Mesodermal cell (in vitro differentiated cells): Measurements from ENCODE around the gene DUT.

Experiments used
- H3K27ac ChIP-seq: 2 replicates; pipeline ENCODE4 v1.7.0; 2013; ENCODE audit warnings: mild to moderate bottlenecking, low read depth, low read length, moderate library complexity; ENCODE audit not compliant: severe bottlenecking
- H3K36me3 ChIP-seq: 2 replicates; pipeline ENCODE4 v1.7.1; 2013; ENCODE audit warnings: mild to moderate bottlenecking, low read length, moderate library complexity; ENCODE audit not compliant: control insufficient read depth, insufficient read depth
- H3K4me1 ChIP-seq: one replicate; pipeline ENCODE4 v1.7.1; 2013; ENCODE audit warnings: mild to moderate bottlenecking, low read length; ENCODE audit not compliant: insufficient read depth, control insufficient read depth, poor library complexity, severe bottlenecking
- H3K4me3 ChIP-seq: 2 replicates; pipeline ENCODE4 v1.7.0; 2013; ENCODE audit warnings: low read length, control low read depth, mild to moderate bottlenecking; ENCODE audit not compliant: insufficient read depth, poor library complexity, severe bottlenecking; ENCODE audit errors: extremely low read depth
- H3K9me3 ChIP-seq: 2 replicates; pipeline ENCODE4 v1.7.1; 2013; ENCODE audit warnings: mild to moderate bottlenecking, low read length, moderate library complexity; ENCODE audit not compliant: control insufficient read depth
- WGBS, 2 experiments: methylation state at CpG; one replicate each; pipeline ENCODE4 v1.1.5; 2013; ENCODE audit warnings: missing lambda C conversion rate in 2 of 2; ENCODE audit not compliant: insufficient coverage in 2 of 2; 5-methylcytosine and 5-hydroxymethylcytosine counted together

DUT gene

DNA sequence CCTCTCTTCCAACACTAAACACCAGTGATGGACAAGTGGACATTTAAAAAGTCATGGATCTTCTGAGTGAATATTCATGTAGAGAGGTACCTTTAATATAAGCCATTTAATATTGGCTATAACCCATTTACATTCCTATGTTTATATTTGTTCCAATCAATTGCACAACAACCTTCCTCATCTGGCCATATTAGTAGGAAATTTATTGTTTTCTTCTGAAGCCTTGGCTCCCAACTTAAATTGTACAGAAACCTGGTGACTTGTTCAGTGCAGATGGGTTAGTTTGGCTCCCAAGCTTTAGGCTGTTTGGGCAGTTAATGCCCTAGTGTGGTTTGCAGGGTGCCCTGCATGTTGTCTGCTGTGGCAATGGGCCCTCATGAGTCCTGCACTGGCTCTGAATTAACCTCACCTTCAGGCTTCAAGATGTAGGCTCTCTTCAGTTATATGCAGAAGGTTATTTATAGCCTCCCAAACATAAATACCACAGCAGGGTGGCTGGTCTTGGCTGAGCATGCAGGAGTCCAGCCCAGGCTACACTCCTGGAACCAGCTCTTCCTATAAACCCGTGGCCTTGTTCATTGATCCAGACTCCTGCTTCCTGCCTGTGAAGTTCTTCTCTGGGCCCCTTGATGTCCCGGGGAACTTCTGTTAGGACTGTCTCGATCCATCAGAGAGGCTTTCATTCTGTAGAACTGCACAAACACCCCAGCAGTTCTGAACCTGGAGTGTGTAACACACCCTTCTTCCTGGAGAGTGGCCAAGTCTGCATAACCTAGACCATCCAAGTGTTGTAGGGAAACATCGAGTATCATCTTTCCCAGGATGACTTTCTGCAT, 57.0 kb downstream of the DUT start:
- Histone ChIP-seq H3K36me3 (no peaks in the 10 kb centered on the region), H3K9me3 (no peaks in the 10 kb centered on the region), H3K4me1 (peaks cover 13% of the 10 kb centered on the region), H3K27ac (no peak overlapping the region), H3K4me3 (no peak overlapping the region)
- WGBS, 2 experiments, result 88 to 91% methylated on average over 3 to 4 of the region's 4 CpGs

DNA sequence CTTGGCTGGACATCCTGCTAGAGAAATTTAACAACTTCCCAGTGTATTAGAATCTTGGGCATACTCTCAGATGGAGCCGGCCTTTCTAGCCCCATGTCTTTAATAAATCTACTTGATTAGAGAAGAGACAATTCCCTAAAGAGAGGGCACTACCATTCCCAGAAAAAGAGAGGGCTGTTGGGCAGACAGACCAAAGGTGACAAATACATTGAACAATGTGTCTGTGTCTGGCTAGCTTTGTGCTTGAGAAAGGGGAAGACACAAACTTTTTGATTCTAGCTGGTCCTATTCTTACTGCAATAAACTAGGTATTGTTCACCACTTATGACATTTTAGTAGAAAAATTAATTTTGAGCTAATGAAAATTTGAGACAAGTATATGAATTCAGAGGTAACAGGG, 57.7 kb downstream of the DUT start:
- WGBS, 2 experiments, result no CpG with 5 or more reads among the region's 1 CpG
- Histone ChIP-seq H3K9me3 (no peaks in the 10 kb centered on the region), H3K4me1 (peaks cover 13% of the 10 kb centered on the region), H3K36me3 (no peaks in the 10 kb centered on the region), H3K4me3 (no peak overlapping the region), H3K27ac (no peak overlapping the region)

DNA sequence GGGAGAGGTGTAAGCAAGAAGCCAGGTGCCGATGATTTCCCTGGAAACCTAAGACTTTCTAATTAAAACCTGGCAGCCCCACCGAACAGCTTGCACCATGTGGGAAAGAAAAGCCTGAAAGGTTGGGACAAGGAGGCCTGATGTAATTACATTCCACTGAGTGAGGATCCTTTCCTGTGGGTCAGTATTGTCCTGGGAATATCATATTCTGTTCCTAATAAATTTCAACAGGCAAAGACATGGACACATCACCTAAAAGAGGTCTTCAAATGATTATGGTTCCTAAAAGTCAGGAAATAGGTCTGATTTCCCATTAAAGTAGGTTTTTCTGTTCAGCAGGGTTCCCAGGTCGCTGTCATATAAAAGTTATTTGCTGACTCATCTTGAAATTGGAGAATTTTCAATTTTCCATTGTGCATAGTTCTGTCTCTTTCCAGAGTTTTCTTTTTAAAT, 58.5 kb downstream of the DUT start:
- no peaks in the 10 kb centered on the region for H3K9me3 ChIP-seq
- H3K4me3 ChIP-seq, result no peak overlapping the region
- 86% methylated on average over 1 of the region's 3 CpGs; no CpG with 5 or more reads in 1 of the 2 experiments for WGBS, 2 experiments
- peaks cover 13% of the 10 kb centered on the region for H3K4me1 ChIP-seq
- no peak overlapping the region for H3K27ac ChIP-seq
- H3K36me3 ChIP-seq, result no peaks in the 10 kb centered on the region

DNA sequence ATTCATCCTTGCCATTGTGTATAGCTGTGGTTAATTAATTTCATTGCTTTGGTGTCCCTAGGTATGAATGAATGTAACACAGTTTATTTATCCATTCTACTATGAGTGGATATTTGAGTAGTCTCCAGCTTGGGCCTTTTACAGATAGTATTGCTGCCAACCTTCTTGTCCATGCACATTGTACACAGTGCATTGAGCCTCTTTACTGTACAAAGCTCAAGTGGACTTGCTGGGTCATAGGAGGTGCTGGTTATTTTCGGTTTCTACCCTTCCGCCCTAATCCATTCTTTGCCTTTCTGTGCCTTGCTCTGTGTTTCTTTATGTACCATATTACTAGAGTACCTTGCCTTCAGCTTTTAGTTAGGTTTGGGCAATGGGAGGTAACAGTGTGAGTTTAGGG, 60.7 kb downstream of the DUT start:
- Histone ChIP-seq H3K27ac (no peak overlapping the region), H3K4me3 (no peak overlapping the region), H3K9me3 (no peaks in the 10 kb centered on the region), H3K4me1 (peaks cover 17% of the 10 kb centered on the region), H3K36me3 (no peaks in the 10 kb centered on the region)
- WGBS, 2 experiments, result no CpG with 5 or more reads among the region's 2 CpGs

DNA sequence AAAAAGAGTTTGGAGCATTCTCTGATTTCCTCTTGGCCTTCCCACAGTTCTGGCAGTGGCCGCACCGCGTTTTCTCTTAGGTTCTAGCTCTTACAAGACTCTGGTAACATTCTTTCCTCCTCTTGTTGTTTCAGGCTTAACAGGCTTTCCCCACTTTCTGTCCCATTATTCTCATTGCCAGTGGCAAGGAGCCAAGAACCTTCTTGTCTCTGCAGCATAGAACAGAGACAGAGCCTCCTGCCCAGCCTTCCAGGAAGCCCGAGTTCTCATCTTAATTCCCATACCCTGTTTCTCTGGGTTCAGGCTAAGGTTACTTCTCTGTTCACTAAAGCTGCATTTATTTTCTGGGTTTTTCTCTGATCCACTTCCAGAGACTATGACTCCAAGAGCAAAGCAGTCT, 61.1 kb downstream of the DUT start:
- Histone ChIP-seq H3K4me3 (no peak overlapping the region), H3K27ac (no peak overlapping the region), H3K4me1 (peaks cover 17% of the 10 kb centered on the region), H3K36me3 (no peaks in the 10 kb centered on the region), H3K9me3 (no peaks in the 10 kb centered on the region)
- WGBS, 2 experiments, result 69 to 73% methylated on average over 4 of the region's 4 CpGs
